Effector memory CD8-positive, alpha-beta T cell (primary cell): Measurements from ENCODE around the gene DIP2C.
"Not testable (repeated sequence)": the region's sequence is repeated elsewhere in the genome, so short reads cannot be mapped to it uniquely, and the experiment has no call there.

Source experiments
- ATAC-seq: fragments of 150-1000 bp; cut with Tn5 transposase; replicated peaks from 2 replicates; pipeline ENCODE4 v1.10.0; 2021; ENCODE audit warnings: mild to moderate bottlenecking, moderate library complexity
- DNase-seq, 3 experiments: peaks; one replicate each; pipeline ENCODE4 v3.0.0; 2021
- H3K27ac Mint-ChIP-seq, 2 donors: one replicate each; pipeline ENCODE4 v1.8.0; 2022; ENCODE audit warnings: mild to moderate bottlenecking in 2 of 2, mixed read lengths in 2 of 2, moderate library complexity in 2 of 2
- H3K27me3 Mint-ChIP-seq, 2 donors: one replicate each; pipeline ENCODE4 v1.8.0; 2022; ENCODE audit warnings: mixed read lengths in 2 of 2
- H3K36me3 Mint-ChIP-seq: one replicate; pipeline ENCODE4 v1.8.0; 2022; ENCODE audit warnings: mild to moderate bottlenecking, moderate library complexity, mixed read lengths; ENCODE audit not compliant: insufficient read depth
- H3K4me1 Mint-ChIP-seq, 2 donors: one replicate each; pipeline ENCODE4 v1.8.0; 2022; ENCODE audit warnings: low read depth in 2 of 2, mixed read lengths in 2 of 2
- H3K4me3 Mint-ChIP-seq, 2 donors: one replicate each; pipeline ENCODE4 v1.8.0; 2022; ENCODE audit warnings: mild to moderate bottlenecking in 2 of 2, mixed read lengths in 2 of 2, moderate library complexity in 2 of 2
- H3K9me3 Mint-ChIP-seq, 2 donors: one replicate each; pipeline ENCODE4 v1.8.0; 2022; ENCODE audit warnings: mixed read lengths in 2 of 2

Gene DIP2C

GRCh38 chr10:541750-542371, 147.6 kb downstream of the DIP2C start:
- Mint-ChIP-seq H3K27ac (no peak overlapping the region), H3K4me3 (no peak overlapping the region), H3K27me3 (peaks cover 59 to 83% of the 10 kb centered on the region in 2 donors), H3K9me3 (peaks cover 0 to 6% of the 10 kb centered on the region in 2 donors), H3K4me1 (peaks cover 11 to 15% of the 10 kb centered on the region in 2 donors), H3K36me3 (peaks cover 3% of the 10 kb centered on the region)
- DNase-seq (no peak), ATAC-seq (no peak)

GRCh38 chr10:541041-541440, 148.4 kb downstream of the DIP2C start:
- Mint-ChIP-seq H3K27me3 (peaks cover 62 to 85% of the 10 kb centered on the region in 2 donors), H3K4me3 (no peak overlapping the region), H3K27ac (no peak overlapping the region), H3K4me1 (peaks cover 11 to 15% of the 10 kb centered on the region in 2 donors), H3K36me3 (peaks cover 3% of the 10 kb centered on the region), H3K9me3 (peaks cover 0 to 6% of the 10 kb centered on the region in 2 donors)
- ATAC-seq (no peak), DNase-seq (no peak)

- H3K27me3 Mint-ChIP-seq, result peaks cover 74 to 90% of the 10 kb centered on the region in 2 donors
- peaks cover 3% of the 10 kb centered on the region for H3K36me3 Mint-ChIP-seq
These were observed 150.6 kb downstream of the DIP2C start for GRCh38 chr10:538895-539294.

GRCh38 chr10:536935-537334, 152.5 kb downstream of the DIP2C start:
- Mint-ChIP-seq H3K27me3 (peaks cover 85 to 88% of the 10 kb centered on the region in 2 donors), H3K36me3 (peaks cover 3% of the 10 kb centered on the region), H3K4me1 (peaks cover 11 to 15% of the 10 kb centered on the region in 2 donors), H3K4me3 (no peak overlapping the region), H3K27ac (no peak overlapping the region), H3K9me3 (peaks cover 0 to 3% of the 10 kb centered on the region in 2 donors)
- DNase-seq (no peak), ATAC-seq (no peak)

More at GRCh38 chr10:538895-539294, 150.6 kb downstream of the DIP2C start:
- Mint-ChIP-seq H3K27ac (no peak overlapping the region), H3K4me3 (no peak overlapping the region), H3K9me3 (peaks cover 0 to 6% of the 10 kb centered on the region in 2 donors), H3K4me1 (peaks cover 11 to 15% of the 10 kb centered on the region in 2 donors)
- ATAC-seq (no peak), DNase-seq (no peak)

GRCh38 chr10:536371-536925, 153.0 kb downstream of the DIP2C start:
- DNase-seq, result no peak
- H3K27ac Mint-ChIP-seq, result no peak overlapping the region
- H3K9me3 Mint-ChIP-seq, result no peaks in the 10 kb centered on the region
- peaks cover 2% of the 10 kb centered on the region for H3K36me3 Mint-ChIP-seq
- peaks cover 7 to 12% of the 10 kb centered on the region in 2 donors for H3K4me1 Mint-ChIP-seq
- H3K4me3 Mint-ChIP-seq, result no peak overlapping the region
- no peak for ATAC-seq
- peaks cover 80 to 87% of the 10 kb centered on the region in 2 donors for H3K27me3 Mint-ChIP-seq

- Mint-ChIP-seq H3K4me3 (no peak overlapping the region), H3K4me1 (peaks cover 6 to 9% of the 10 kb centered on the region in 2 donors), H3K27ac (no peak overlapping the region), H3K9me3 (no peaks in the 10 kb centered on the region), H3K36me3 (no peaks in the 10 kb centered on the region), H3K27me3 (peaks cover 81 to 87% of the 10 kb centered on the region in 2 donors)
- ATAC-seq, result no peak
- DNase-seq, result no peak
These were observed 153.5 kb downstream of the DIP2C start for GRCh38 chr10:535952-536351.

GRCh38 chr10:535051-535450, 154.4 kb downstream of the DIP2C start:
- Mint-ChIP-seq H3K9me3 (no peaks in the 10 kb centered on the region), H3K27me3 (peaks cover 79 to 89% of the 10 kb centered on the region in 2 donors), H3K36me3 (no peaks in the 10 kb centered on the region), H3K27ac (no peak overlapping the region), H3K4me3 (no peak overlapping the region), H3K4me1 (peaks cover 1 to 4% of the 10 kb centered on the region in 2 donors)
- DNase-seq, result no peak
- ATAC-seq, result no peak

GRCh38 chr10:534047-534566, 155.4 kb downstream of the DIP2C start:
- no peak overlapping the region for H3K27ac Mint-ChIP-seq
- H3K9me3 Mint-ChIP-seq, result no peaks in the 10 kb centered on the region
- no peak for DNase-seq
- H3K4me3 Mint-ChIP-seq, result no peak overlapping the region
- ATAC-seq, result no peak
- H3K36me3 Mint-ChIP-seq, result no peaks in the 10 kb centered on the region
- H3K27me3 Mint-ChIP-seq, result peaks cover 72 to 84% of the 10 kb centered on the region in 2 donors
- H3K4me1 Mint-ChIP-seq, result no peaks in the 10 kb centered on the region

- ATAC-seq, result no peak
These were observed 155.9 kb downstream of the DIP2C start for GRCh38 chr10:533611-534010.

GRCh38 chr10:533186-533585, 156.3 kb downstream of the DIP2C start:
- peaks cover 71 to 85% of the 10 kb centered on the region in 2 donors for H3K27me3 Mint-ChIP-seq
- H3K4me1 Mint-ChIP-seq, result no peaks in the 10 kb centered on the region
- no peak overlapping the region for H3K27ac Mint-ChIP-seq
- H3K9me3 Mint-ChIP-seq, result no peaks in the 10 kb centered on the region
- H3K4me3 Mint-ChIP-seq, result no peak overlapping the region
- ATAC-seq, result no peak
- no peaks in the 10 kb centered on the region for H3K36me3 Mint-ChIP-seq
- DNase-seq, result no peak

More at GRCh38 chr10:533611-534010, 155.9 kb downstream of the DIP2C start:
- peaks cover 67 to 85% of the 10 kb centered on the region in 2 donors for H3K27me3 Mint-ChIP-seq
- no peaks in the 10 kb centered on the region for H3K9me3 Mint-ChIP-seq
- H3K4me3 Mint-ChIP-seq, result no peak overlapping the region
- no peaks in the 10 kb centered on the region for H3K36me3 Mint-ChIP-seq
- H3K4me1 Mint-ChIP-seq, result no peaks in the 10 kb centered on the region
- no peak for DNase-seq
- H3K27ac Mint-ChIP-seq, result no peak overlapping the region

GRCh38 chr10:532331-532730, 157.1 kb downstream of the DIP2C start:
- not testable (repeated sequence) for H3K9me3 Mint-ChIP-seq, H3K4me1 Mint-ChIP-seq, H3K36me3 Mint-ChIP-seq, ATAC-seq, DNase-seq, H3K4me3 Mint-ChIP-seq, H3K27ac Mint-ChIP-seq
- H3K27me3 Mint-ChIP-seq, result peaks cover 72 to 85% of the 10 kb centered on the region in 2 donors

GRCh38 chr10:531541-531940, 157.9 kb downstream of the DIP2C start:
- H3K36me3 Mint-ChIP-seq, result no peaks in the 10 kb centered on the region
- no peak overlapping the region for H3K27ac Mint-ChIP-seq
- DNase-seq (no peak), ATAC-seq (no peak)
- H3K4me3 Mint-ChIP-seq, result no peak overlapping the region
- peaks cover 72 to 85% of the 10 kb centered on the region in 2 donors for H3K27me3 Mint-ChIP-seq
- H3K4me1 Mint-ChIP-seq, result no peaks in the 10 kb centered on the region
- H3K9me3 Mint-ChIP-seq, result no peaks in the 10 kb centered on the region

- Mint-ChIP-seq H3K27ac (no peak overlapping the region), H3K4me1 (no peaks in the 10 kb centered on the region), H3K4me3 (no peak overlapping the region), H3K27me3 (peaks cover 69 to 85% of the 10 kb centered on the region in 2 donors), H3K9me3 (no peaks in the 10 kb centered on the region), H3K36me3 (no peaks in the 10 kb centered on the region)
- DNase-seq, result no peak
- ATAC-seq, result no peak
These were observed 158.8 kb downstream of the DIP2C start for GRCh38 chr10:530717-531116.
